ENCODE measurements around the gene ATP6V1E1.
"Not testable (repeated sequence)": the region's sequence is repeated elsewhere in the genome, so short reads cannot be mapped to it uniquely, and the experiment has no call there.

ATP6V1E1 gene

GRCh38 chr22:17580441-17581031 lies 48.0 kb downstream of the ATP6V1E1 start:
- DNase-seq = no peak

- no peak for DNase-seq
Observed at GRCh38 chr22:17579535-17579981, 49.0 kb downstream of the ATP6V1E1 start.

- no peak for DNase-seq
Observed at GRCh38 chr22:17578136-17578754, 50.3 kb downstream of the ATP6V1E1 start.

- DNase-seq = peak; percentile 70
Observed at GRCh38 chr22:17576470-17576869, 52.1 kb downstream of the ATP6V1E1 start.

GRCh38 chr22:17575681-17576080 lies 52.9 kb downstream of the ATP6V1E1 start:
- no peak for DNase-seq

- DNase-seq = no peak
Observed at GRCh38 chr22:17575151-17575550, 53.4 kb downstream of the ATP6V1E1 start.

- DNase-seq = no peak
Observed at GRCh38 chr22:17570851-17571631, 57.5 kb downstream of the ATP6V1E1 start.

- DNase-seq = no peak
Observed at GRCh38 chr22:17569971-17570511, 58.5 kb downstream of the ATP6V1E1 start.

GRCh38 chr22:17566776-17567175 lies 61.8 kb downstream of the ATP6V1E1 start:
- DNase-seq = no peak

GRCh38 chr22:17566016-17566687 lies 62.4 kb downstream of the ATP6V1E1 start:
- not testable (repeated sequence) for DNase-seq

- DNase-seq = no peak
Observed at GRCh38 chr22:17563936-17564391, 64.6 kb downstream of the ATP6V1E1 start.

GRCh38 chr22:17562906-17563870 lies 65.4 kb downstream of the ATP6V1E1 start, which contains the start of gene SLC25A18:
Gene SLC25A18, plus strand, starts transcription at chr22:17563498. Its CDS starts 16,447 bp downstream, at chr22:17579945.
- DNase-seq = no peak

GRCh38 chr22:17559188-17559587 lies 69.4 kb downstream of the ATP6V1E1 start:
- DNase-seq = no peak

GRCh38 chr22:17554814-17555213 lies 73.7 kb downstream of the ATP6V1E1 start:
- DNase-seq = no peak

- DNase-seq = no peak
Observed at GRCh38 chr22:17552737-17553136, 75.8 kb downstream of the ATP6V1E1 start.

- DNase-seq = no peak
Observed at GRCh38 chr22:17549655-17550054, 78.9 kb downstream of the ATP6V1E1 start.

- no peak for DNase-seq
Observed at GRCh38 chr22:17549183-17549582, 79.4 kb downstream of the ATP6V1E1 start.

- no peak for DNase-seq
Observed at GRCh38 chr22:17548756-17549035, 79.9 kb downstream of the ATP6V1E1 start.

GRCh38 chr22:17548010-17548755 lies 80.4 kb downstream of the ATP6V1E1 start:
- DNase-seq = no peak

- DNase-seq = no peak
Observed at GRCh38 chr22:17542452-17542851, 86.1 kb downstream of the ATP6V1E1 start.
